Lower lobe of right lung (tissue), 2 donors: ENCODE data around the gene MYO9A. TPM values are rescaled to one million over a fixed set of nuclear protein-coding genes. Genes with fewer than 3 reads are reported as not detected.
A peak's percentile ranks its signal among the peaks of the same experiment; 100 is the strongest.

Experiments
- ATAC-seq, 2 donors: fragments of 200-7000 bp; cut with Tn5 transposase; one replicate each; pipeline ENCODE4 v1.9.1; 2020 to 2022; ENCODE audit warnings: mild to moderate bottlenecking in 2 of 2, moderate library complexity in 2 of 2
- DNase-seq: peaks from one replicate; pipeline ENCODE4 v3.0.0-alpha.2; 2020
- H3K27ac ChIP-seq: fragments of 200-600 bp; one replicate; pipeline ENCODE4 v1.8.0; 2022
- H3K27me3 ChIP-seq: fragments of 200-600 bp; one replicate; pipeline ENCODE4 v1.8.0; 2022; ENCODE audit warnings: low read depth
- H3K36me3 ChIP-seq: fragments of 200-600 bp; one replicate; pipeline ENCODE4 v1.8.0; 2022; ENCODE audit warnings: mild to moderate bottlenecking
- H3K4me1 ChIP-seq: fragments of 200-600 bp; one replicate; pipeline ENCODE4 v1.8.0; 2022
- H3K4me3 ChIP-seq: fragments of 200-600 bp; one replicate; pipeline ENCODE4 v1.8.0; 2022; ENCODE audit warnings: mild to moderate bottlenecking
- H3K9me3 ChIP-seq: fragments of 200-600 bp; one replicate; pipeline ENCODE4 v1.8.0; 2022
- intact Hi-C: fragments of 100-400 bp; cut with DNase I; formaldehyde crosslinking; loops from one replicate; pipeline ENCODE4 v1.11.0; 2022
- total RNA-seq: library from RNA; stranded (reverse); fragmentation: NEBNext Ultra II Directional; extraction: Animal tissue kit (Norgen Biotek cat#: 25700); gene quantifications from one replicate; pipeline ENCODE4 v1.2.1, GENCODE V29; 2021
- TF ChIP-seq, protein P1 (sequence below): fragments of 200-600 bp; IDR thresholded peaks from one replicate; pipeline ENCODE4 v1.8.0; 2022; ENCODE audit warnings: antibody characterized with exemption, mild to moderate bottlenecking
- donor health status: DM: no; HTN: yes; CAD: no; lungs with severe emphysema.

MYO9A gene
- total RNA-seq, 1 donor from 2014 or later: 73.8 TPM

DNA sequence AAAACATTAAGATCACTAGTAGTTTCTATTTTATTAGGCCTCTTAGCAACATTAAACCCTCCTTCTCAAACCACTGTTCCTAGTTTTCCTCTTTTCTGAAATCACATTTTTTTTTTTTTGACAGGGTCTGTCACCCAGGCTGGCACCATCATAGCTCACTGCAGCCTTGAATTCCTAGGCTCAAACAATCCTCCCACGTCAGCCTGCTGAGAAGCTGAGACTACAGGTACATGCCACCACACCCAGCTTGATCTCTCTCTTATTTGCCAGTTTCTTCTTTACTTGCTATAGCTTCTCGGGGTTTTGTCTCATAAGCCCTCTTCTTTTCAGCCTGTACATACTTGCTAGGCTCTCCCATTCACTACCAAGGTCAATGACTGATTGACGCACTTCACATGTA is 28.3 kb upstream of the MYO9A start:
- H3K4me3 ChIP-seq: no peak overlapping the region
- intact Hi-C loops: no loop called here
- no peaks in the 10 kb centered on the region for H3K9me3 ChIP-seq
- H3K4me1 ChIP-seq: no peaks in the 10 kb centered on the region
- DNase-seq: no peak
- no peak for ATAC-seq
- no peak overlapping the region for H3K27ac ChIP-seq
- TF ChIP-seq, protein P1, sequence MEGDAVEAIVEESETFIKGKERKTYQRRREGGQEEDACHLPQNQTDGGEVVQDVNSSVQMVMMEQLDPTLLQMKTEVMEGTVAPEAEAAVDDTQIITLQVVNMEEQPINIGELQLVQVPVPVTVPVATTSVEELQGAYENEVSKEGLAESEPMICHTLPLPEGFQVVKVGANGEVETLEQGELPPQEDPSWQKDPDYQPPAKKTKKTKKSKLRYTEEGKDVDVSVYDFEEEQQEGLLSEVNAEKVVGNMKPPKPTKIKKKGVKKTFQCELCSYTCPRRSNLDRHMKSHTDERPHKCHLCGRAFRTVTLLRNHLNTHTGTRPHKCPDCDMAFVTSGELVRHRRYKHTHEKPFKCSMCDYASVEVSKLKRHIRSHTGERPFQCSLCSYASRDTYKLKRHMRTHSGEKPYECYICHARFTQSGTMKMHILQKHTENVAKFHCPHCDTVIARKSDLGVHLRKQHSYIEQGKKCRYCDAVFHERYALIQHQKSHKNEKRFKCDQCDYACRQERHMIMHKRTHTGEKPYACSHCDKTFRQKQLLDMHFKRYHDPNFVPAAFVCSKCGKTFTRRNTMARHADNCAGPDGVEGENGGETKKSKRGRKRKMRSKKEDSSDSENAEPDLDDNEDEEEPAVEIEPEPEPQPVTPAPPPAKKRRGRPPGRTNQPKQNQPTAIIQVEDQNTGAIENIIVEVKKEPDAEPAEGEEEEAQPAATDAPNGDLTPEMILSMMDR: no peak
- H3K36me3 ChIP-seq: no peaks in the 10 kb centered on the region
- H3K27me3 ChIP-seq: no peaks in the 10 kb centered on the region

DNA sequence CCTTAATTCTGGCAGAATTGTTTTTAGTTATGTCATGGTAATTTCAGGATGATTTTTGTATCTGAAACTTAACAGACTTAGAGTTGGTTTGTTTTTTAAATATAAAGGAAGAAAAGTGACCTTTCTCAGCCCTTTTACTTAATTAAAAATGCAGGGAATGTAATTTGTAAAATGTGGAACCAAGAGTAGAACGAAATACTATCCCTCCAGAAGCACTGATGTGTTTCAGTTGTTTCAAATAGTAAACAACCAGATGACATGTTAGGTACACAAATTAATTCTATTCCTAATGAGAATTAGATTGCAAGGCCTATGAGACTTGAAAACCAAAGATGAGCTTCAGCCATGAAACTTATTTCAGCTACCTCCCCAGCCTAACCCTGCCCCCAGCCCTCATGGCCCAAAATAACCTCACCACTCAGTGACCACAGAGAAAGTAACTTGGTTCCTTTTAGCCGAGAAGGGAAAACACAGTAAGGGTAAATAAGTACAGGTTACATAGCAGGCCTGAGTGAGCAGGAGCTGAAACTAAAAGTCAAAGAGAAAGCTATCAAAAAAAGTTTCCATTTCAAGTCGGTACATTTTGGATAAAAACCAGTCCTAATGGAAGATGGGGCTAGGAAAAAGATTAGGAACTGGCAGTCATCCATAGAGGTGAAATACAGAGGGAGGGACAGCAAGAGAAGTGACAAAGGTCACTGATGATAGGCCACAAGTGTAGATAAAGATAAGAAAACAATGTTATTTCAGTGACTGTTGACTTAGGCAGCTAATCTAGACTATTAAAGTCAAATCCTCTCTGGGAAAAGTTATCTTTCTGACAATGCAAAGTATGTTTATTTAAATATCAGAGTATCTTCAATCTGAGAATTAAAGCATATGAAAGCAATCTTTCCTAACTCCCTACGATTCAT is 23.5 kb upstream of the MYO9A start:
- no peak overlapping the region for H3K4me3 ChIP-seq
- TF ChIP-seq, protein P1: no peak
- no peak overlapping the region for H3K27ac ChIP-seq
- peaks cover 3% of the 10 kb centered on the region for H3K36me3 ChIP-seq
- H3K27me3 ChIP-seq: no peaks in the 10 kb centered on the region
- DNase-seq (no peak), ATAC-seq (peak; percentile 66 to 71)
- no peaks in the 10 kb centered on the region for H3K9me3 ChIP-seq
- intact Hi-C loops: no loop called here
- peaks cover 4% of the 10 kb centered on the region for H3K4me1 ChIP-seq

DNA sequence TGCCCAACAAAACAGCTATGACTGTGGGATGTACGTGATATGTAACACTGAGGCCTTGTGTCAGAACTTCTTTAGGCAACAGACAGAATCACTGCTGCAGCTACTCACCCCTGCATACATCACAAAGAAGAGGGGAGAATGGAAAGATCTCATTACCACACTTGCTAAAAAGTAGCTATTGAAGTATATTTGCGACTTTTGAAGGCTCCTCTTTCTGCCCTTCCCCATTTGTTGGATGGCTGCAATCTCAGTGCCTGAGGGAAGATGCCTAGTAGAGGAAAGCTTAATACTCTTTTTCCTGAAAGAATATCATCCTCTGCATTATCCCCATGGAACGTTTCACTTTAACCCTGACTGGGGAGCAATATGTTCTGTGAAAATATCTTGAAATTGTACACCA is 22.1 kb upstream of the MYO9A start:
- H3K27me3 ChIP-seq: no peaks in the 10 kb centered on the region
- no peak overlapping the region for H3K4me3 ChIP-seq
- peaks cover 3% of the 10 kb centered on the region for H3K36me3 ChIP-seq
- H3K27ac ChIP-seq: no peak overlapping the region
- no peak for ATAC-seq
- peaks cover 8% of the 10 kb centered on the region for H3K4me1 ChIP-seq
- TF ChIP-seq, protein P1: no peak
- intact Hi-C loops: no loop called here
- no peaks in the 10 kb centered on the region for H3K9me3 ChIP-seq
- DNase-seq: no peak

DNA sequence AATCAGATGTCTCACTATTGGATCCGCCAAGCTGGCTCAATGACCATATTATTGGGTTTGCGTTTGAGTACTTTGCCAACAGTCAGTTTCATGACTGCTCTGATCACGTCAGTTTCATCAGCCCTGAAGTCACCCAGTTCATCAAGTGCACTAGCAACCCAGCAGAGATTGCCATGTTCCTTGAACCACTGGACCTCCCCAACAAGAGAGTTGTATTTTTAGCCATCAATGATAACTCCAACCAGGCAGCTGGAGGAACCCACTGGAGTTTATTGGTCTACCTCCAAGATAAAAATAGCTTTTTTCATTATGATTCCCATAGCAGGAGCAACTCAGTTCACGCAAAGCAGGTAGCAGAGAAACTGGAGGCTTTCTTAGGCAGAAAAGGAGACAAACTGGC is 21.7 kb upstream of the MYO9A start:
- no peaks in the 10 kb centered on the region for H3K27me3 ChIP-seq
- no peak overlapping the region for H3K4me3 ChIP-seq
- peaks cover 3% of the 10 kb centered on the region for H3K36me3 ChIP-seq
- TF ChIP-seq, protein P1: no peak
- no peak overlapping the region for H3K27ac ChIP-seq
- H3K4me1 ChIP-seq: peaks cover 8% of the 10 kb centered on the region
- H3K9me3 ChIP-seq: no peaks in the 10 kb centered on the region
- DNase-seq (no peak), ATAC-seq (no peak)
- intact Hi-C loops: no loop called here

DNA sequence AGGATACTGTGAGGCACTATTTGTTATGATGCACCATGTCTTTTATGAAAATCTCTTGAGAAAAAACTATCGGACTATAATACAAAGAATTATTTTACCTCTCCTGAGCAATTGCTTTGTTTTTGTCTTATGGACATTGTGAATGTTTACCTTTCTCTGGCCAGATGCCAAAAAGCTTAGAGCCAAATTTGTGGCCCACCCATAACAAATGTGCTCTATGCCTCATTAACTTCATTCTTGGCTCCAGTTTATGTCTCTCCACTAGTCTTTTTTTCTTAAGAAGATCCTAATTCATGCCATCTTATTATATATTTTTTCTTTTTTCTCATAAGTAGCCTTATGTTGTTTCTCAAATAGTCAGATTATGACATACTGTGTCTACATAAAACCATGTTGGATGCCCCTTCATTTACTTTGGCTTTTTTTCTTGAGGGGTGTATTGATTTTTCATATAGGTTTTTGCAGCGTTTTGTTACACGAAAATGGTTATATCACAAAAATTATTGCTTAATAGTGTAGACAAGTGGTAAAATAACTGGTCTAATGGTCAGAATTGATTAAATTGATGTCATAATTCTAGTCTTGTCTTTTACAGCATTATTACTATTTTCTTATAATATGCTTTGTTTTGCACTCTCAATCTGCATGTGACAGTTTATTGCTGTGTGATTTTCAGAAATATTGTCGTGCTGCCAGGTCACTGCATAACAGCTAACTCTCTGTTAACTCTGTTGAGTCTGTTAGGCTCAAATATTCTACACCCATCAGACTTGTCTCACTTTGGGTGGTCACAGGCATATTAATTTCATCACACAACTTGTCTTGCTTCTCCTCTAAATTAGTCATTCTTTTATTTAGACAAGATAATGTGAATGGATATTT is 18.5 kb upstream of the MYO9A start:
- intact Hi-C loops: no loop called here
- no peak overlapping the region for H3K4me3 ChIP-seq
- no peaks in the 10 kb centered on the region for H3K27me3 ChIP-seq
- DNase-seq (no peak), ATAC-seq (no peak)
- H3K27ac ChIP-seq: no peak overlapping the region
- H3K9me3 ChIP-seq: no peaks in the 10 kb centered on the region
- H3K36me3 ChIP-seq: peaks cover 3% of the 10 kb centered on the region
- H3K4me1 ChIP-seq: peaks cover 8% of the 10 kb centered on the region
- TF ChIP-seq, protein P1: no peak
